GM21381 (cell line): ENCODE data around the gene RPP25L.

ENCODE experiments used
- ATAC-seq: cut with Tn5 transposase; IDR thresholded peaks from one replicate; pipeline ENCODE4 v1.9.1; 2021; ENCODE audit warnings: mild to moderate bottlenecking, moderate library complexity; ENCODE audit not compliant: unreplicated experiment

Gene RPP25L

DNA sequence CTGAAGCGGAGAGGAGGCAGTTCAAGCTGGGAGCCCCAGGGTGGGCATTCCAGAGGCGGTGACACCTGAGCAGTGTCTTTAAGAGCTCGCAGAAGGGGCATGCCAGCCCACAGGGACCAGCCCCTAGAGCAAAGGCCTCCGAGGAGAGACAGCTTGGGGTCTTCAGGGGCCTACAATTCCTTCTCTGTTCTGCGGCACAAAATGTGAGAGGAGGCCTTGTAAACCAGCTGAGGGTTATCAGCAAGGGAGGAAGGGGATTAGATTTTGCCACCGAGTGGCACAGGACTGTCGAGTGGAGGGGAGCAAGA lies 26.2 kb upstream of the RPP25L start:
- no peak for ATAC-seq

DNA sequence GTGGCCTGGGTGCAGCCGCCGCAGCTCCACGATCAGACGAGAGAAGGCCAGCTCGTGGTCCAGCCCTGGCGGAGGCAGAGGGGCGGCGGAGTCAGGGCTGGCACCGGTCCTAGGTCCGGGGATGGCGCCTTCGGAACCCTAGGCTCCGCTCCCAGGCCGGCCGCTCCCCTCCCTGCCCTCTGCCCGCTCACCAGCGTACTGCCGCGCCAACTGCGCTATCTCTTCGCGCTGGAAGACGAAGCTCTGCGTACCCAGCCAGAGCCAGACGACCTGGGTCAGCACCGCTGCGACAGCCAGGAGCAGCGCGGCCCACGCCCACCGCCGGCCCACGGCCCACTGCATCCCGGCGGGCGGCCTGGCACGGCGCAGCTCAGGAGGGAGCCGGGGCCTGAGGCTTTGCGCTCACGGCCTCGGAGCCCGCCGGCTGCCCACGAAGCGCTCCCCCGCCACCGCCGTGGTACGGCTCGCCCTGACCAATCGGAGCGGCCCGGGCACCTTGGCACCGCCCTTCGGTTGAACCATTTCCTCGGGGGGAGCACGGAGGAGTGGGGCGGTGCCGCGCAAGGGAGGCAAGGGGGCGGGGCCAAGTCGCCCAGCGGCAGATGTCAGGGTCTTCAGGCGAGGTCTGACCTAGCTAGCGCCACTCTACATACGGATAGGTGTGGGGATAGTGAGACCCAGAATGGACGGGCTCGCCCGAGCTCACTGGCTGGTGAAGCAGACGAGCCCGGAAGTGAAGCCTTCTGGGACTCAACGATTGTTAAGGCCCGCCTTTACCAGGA lies 25.6 kb upstream of the RPP25L start, which contains the start of gene SIGMAR1:
SIGMAR1 (minus strand) TSS at position 432 of the 782 bp plus-strand sequence; CDS start at position 342, 90 bp downstream.
- peak; percentile 92 for ATAC-seq

DNA sequence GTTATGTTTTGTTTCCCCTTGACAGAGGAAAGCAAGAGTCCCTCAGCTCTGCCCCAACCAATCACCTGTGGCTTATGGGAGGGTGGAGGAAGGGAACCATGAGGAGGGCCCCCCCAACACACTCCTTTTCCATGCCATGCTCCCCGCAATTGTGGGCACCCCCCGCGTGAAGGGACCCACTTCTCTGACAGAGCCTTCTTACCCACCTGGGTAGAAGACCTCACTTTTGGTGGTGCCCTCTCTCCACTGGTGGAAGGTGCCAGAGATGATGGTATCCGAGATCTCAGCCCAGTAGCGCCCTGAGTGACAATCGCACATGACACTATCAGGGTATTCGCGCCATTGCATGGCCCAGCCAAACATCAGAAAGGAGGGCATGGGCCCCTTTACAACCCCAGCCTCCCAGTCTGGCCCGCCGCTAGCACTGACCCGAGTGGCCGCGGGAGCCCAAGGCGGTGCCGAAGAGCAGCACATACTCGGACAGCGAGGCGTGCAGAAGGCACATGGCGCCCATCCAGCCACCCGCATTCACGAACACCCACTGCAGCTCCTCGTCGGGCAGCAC lies 25.0 kb upstream of the RPP25L start:
- ATAC-seq, result no peak

- no peak for ATAC-seq
Measured at GRCh38 chr9:34635556-34635955, 23.7 kb upstream of the RPP25L start.

GRCh38 chr9:34634551-34635248 lies 22.8 kb upstream of the RPP25L start:
- no peak for ATAC-seq

GRCh38 chr9:34633851-34634550 lies 22.1 kb upstream of the RPP25L start:
- ATAC-seq, result no peak

DNA sequence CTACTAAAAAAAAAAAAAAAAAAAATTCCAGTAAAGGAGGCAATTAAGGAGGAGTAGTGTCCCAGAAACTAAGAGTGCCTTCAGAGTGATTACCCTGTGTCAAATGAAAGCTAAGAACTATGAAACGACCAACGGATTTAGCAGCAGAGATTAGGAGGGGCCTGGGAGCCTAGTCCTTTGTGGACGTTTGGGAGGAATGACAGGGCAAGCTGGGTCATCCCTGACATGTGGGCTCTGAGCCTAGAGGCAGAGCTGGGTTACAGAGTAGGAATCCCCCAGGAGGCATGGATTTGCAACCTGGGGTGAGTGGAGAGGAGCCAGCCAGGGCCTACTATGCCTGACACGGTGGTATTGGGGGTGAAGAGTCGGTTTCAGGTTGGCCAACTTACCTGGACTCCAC lies 21.3 kb upstream of the RPP25L start:
- no peak for ATAC-seq

DNA sequence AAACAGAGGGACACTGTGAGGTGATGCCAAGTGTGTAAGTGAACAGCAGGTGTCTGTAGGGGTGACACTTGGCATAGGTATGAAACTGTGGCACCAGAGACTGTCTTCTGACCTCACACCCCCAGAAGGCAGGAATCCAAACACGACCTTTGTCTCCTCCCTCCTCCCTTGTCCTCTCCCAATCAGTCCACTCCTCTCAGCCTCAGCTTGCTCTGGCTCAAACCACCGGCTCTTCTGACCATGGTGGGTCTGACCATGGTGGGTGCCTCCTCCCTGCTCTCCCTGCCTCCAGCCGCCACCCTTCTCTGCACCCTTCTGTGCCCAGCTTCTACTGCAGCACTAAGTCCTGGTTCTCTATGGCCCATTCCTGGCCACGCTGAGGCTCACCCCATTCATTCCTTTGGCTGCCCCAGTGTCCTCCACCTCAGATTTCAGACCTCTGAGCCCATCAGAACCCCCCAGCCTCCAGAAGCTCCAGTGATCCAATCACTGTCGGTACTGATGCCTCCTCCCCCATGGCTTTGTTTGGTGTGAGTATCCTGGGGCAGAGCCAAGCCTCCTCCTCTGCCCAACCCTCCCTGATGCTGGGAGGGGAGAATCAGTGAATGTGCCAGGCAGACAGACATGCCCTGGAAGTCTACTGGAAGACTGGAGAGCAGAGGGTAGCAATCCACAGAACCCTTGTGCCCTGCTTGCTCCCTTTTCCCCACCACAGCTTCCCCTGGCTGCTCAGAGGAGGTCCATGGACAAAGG lies 18.7 kb upstream of the RPP25L start:
- no peak for ATAC-seq

DNA sequence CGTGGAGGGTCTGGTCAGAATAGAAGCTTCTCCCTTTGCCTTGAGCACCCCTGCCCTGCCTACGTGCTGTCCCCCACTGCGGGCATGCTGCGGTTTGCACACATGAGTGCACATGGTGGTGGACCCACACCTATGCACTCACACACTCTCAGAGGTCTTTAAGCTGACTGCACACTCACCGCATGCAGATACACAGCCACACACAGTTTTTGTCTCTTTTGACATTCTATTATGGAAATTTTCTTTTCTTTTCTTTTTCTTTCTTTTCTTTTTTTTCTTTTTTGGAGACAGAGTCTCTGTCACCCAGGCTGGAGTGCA lies 17.6 kb upstream of the RPP25L start:
- ATAC-seq, result no peak

- no peak for ATAC-seq
Measured at GRCh38 chr9:34628656-34629490, 17.0 kb upstream of the RPP25L start, which contains the start of gene ARID3C. Gene ARID3C, minus strand, starts transcription at chr9:34629066. Its CDS starts 1,052 bp downstream, at chr9:34628014.

DNA sequence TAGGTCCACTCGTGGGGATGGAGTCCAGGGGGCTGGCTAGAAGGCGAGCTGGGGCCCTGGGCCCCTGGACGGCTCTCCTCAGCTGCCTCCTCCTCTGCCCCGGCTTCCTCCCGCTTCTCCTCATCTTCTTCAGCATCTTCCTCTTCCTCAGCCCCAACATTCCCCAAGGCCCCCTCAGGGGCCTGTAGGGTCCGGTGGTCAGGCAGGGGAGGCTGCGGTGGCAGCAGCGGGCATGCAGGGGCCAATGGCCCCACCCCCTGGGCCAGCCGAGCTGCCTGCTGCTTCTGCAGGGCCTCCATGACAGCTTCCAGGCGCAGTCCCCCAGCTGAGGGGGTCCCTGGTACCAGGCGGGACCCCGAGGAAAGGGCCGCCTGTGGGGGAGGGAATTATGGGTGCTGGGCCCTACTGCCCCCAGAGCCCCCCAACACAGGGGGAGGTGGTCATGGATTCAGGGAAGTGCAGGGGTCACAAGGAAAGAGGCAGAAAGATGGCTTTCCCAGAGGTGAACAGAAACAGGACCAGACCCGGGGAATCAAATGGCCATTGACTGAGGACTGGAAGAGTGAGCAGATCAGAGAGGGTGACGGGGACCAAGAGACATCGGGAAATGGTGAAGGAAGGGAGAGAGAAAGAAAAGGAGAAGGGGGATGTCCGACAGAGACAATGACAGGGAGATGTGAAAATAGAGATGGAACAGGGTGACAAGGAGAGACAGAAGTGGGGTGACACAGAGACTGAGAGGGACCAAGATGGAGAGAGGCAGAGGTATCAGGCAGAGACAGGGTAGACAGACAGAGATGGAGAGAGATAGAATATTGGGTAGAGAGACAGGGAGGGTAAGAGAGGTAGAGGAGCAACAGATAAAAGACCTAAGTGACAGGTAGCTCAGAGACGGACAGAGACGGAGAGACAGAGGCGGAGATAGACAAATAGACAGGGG lies 16.1 kb upstream of the RPP25L start:
- ATAC-seq, result no peak

DNA sequence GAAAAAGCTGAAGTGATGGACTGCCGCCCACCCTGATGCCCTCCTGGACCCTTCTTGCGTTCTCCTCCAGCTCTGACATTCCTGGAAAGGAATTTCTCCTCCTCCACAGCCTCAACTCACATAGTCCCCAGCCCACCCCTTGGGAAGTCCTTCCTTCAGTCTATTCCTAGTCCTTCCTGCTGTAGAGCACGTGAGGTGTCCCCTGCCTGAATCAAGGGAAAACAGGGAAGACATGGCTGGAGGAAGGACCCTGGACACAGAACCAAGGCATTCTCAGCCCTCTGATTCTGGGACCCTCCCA lies 13.2 kb upstream of the RPP25L start:
- no peak for ATAC-seq

DNA sequence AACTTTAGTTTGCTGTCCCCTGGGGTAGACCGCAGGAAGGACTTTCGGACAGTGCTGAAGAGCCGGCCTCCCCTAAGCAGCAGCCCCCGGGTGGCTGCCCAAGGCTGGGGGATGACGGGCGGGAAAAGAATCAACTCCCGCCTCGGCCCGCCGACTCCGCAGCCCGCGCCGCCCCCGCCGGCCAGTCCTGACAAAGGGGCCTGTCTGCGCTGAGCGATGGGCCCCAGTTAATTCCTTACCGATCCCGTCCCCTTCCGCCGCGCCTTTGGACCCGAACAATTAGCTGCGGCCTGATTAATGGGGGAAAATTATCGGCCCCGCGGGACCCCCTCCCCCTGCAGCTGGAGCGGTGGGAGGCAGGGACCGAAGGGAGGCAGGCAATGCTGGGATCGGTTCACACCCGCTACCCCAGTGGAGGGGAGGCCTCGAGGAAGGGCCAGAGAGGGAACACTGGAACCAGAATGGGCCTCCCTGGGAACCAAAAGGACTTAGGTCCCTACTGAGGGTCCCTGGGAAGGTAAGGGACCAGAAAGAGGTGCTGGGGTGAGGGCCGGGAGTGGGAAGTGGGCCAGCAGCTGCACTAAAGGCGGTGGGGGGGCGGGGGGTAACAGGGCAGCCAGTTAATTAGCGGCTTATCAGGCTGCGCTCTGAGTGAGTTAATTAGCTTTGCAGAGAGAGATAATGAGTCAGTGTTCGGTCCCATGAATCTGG lies 12.7 kb upstream of the RPP25L start:
- ATAC-seq, result no peak

GRCh38 chr9:34623374-34624235 lies 11.7 kb upstream of the RPP25L start:
- ATAC-seq, result no peak

DNA sequence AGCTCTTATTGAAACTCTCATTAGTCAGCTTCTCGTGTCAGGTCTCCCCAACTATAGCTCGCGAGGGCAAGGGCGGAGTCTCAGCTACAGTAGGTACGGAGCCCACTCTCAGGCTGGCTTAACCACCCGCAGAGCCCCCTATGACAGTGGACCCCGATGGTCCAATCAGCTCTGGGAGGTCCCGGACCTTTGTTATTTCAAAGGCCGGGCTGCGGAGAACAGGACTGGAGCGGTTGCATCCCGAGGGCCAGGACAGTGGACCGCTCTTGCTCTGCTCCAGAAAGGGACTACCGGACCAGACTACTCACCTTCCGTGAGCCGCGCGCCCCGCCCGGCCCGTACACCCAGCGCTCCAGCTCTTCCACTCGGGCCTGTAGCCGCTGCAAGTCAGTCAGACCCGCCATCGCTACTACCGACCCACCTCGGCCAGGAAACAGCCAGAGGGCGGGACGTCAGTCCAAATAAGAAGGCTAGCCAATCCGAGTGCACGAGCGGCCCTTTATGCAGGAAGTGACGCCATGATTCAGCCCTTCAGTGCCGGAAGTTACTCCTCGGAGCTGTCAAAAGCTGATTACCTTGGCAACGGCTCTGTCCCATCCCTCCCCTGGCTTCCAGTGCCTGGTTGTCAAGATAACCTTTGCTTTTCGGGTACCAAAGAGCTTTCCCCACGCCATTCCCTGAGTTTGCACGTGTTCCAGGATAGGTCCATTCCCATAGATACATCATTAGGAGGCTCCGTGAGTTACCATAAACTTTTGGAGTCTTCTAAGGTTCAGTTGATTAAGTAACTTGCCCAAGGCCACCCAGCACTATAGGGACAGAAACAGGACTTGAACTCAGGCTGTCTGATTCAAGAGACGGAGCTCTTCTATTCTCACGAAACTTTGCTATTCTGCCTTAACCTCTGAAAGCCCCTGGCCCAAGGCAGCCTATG lies 8.4 kb upstream of the RPP25L start, which contains the start of gene DCTN3:
DCTN3 (minus strand) TSS at position 435 of the 934 bp plus-strand sequence; CDS start at position 404, 31 bp downstream.
- peak; percentile 97 for ATAC-seq

- no peak for ATAC-seq
Measured at GRCh38 chr9:34615132-34615531, 3.2 kb upstream of the RPP25L start.
